ENCODE measurements around the gene GJC2. TPM values are rescaled to one million over a fixed set of nuclear protein-coding genes. Genes with fewer than 3 reads are reported as not detected.

The GJC2 gene
- total and polyA plus RNA-seq, 2 donors (not counting 1 experiment from before 2014, with no cell fraction given), result 0.16 to 0.30 TPM

GRCh38 chr1:228131766-228132165 lies 18.0 kb upstream of the GJC2 start:
- Mint-ChIP-seq H3K9me3 (ENCODE audit: insufficient read depth) (no peaks in the 10 kb centered on the region), H3K4me3 (no peak overlapping the region), H3K27ac (no peak overlapping the region), H3K4me1 (peaks cover 14% of the 10 kb centered on the region), H3K27me3 (peaks cover 17% of the 10 kb centered on the region)
- TF ChIP-seq CTCF (IDR thresholded peaks at IDR 0.05), result no peak
- TF ChIP-seq EZH2 (IDR thresholded peaks at IDR 0.05; ENCODE audit: borderline replicate concordance, insufficient read depth, low read depth, low read length, poor library complexity, severe bottlenecking), result no peak
- H2AFZ ChIP-seq (ENCODE audit: insufficient read depth, low read depth, low read length, poor library complexity, severe bottlenecking), result no peak overlapping the region
- no peak overlapping the region for H3K9ac ChIP-seq (ENCODE audit: low read length)
- H3K9me3 ChIP-seq (ENCODE audit: control extremely low read depth in 1 of 3, control insufficient read depth in 2 of 3, insufficient read depth in 1 of 3, low read length in 2 of 3), result no peaks in the 10 kb centered on the region
- H3K27ac ChIP-seq (ENCODE audit: low read length in 2 of 2), result no peak overlapping the region
- intact Hi-C loops (cut with micrococcal nuclease), result loop anchor here (1.0 to 5.0 kb wide), 5 partner anchors 9 to 384 kb away; partner anchors contain the start of gene GUK1
- no peak overlapping the region for H3K4me3 ChIP-seq (ENCODE audit: control extremely low read depth in 1 of 5, extremely low read depth in 1 of 5, insufficient read depth in 1 of 5, low read depth in 2 of 5, low read length in 4 of 5)
- H3K36me3 ChIP-seq (replicated peaks in 1 of 2; ENCODE audit: control extremely low read depth in 1 of 2, control insufficient read depth in 1 of 2, extremely low read depth in 1 of 2, insufficient read depth in 2 of 2, low read length in 1 of 2), result no peaks in the 10 kb centered on the region
- H3K4me1 ChIP-seq (ENCODE audit: control insufficient read depth in 2 of 2, insufficient read depth in 2 of 2, low read length in 2 of 2), result peaks cover 2 to 10% of the 10 kb centered on the region in 2 donors
- H3K79me2 ChIP-seq (ENCODE audit: control insufficient read depth, insufficient read depth, low read length), result no peaks in the 10 kb centered on the region
- WGBS (ENCODE audit: insufficient coverage), result 92% methylated on average over 1 of the region's 2 CpGs
- CTCF ChIA-PET, result interaction anchor here (1.2 to 4.0 kb wide), 7 partner anchors 9 to 384 kb away, joined by 4 to 73 read pairs (median 8); partner anchors contain the start of gene IBA57
- H3K4me2 ChIP-seq (replicated peaks; ENCODE audit: low read depth, low read length, poor library complexity, severe bottlenecking), result no peak overlapping the region
- H4K20me1 ChIP-seq (ENCODE audit: control insufficient read depth, insufficient read depth, low read length, poor library complexity, severe bottlenecking), result no peaks in the 10 kb centered on the region
- POLR2A ChIA-PET, result no interaction called here
- ATAC-seq (ENCODE audit: low read depth), result no peak
- no peak for DNase-seq
- peaks cover 0 to 3% (median 1%) of the 10 kb centered on the region in 4 experiments for H3K27me3 ChIP-seq (replicated peaks in 1 of 4; ENCODE audit: control extremely low read depth in 1 of 4, control insufficient read depth in 3 of 4, insufficient read depth in 4 of 4, low read length in 3 of 4)

- Mint-ChIP-seq H3K4me3 (no peak overlapping the region), H3K27ac (no peak overlapping the region), H3K9me3 (ENCODE audit: insufficient read depth) (no peaks in the 10 kb centered on the region), H3K4me1 (peaks cover 34% of the 10 kb centered on the region), H3K27me3 (peaks cover 6% of the 10 kb centered on the region)
- intact Hi-C loops (cut with micrococcal nuclease), result loop anchor here (5.0 kb wide), 1 partner anchor 368 kb away; no protein-coding TSS in a partner anchor
- TF ChIP-seq CTCF (IDR thresholded peaks at IDR 0.05), result no peak
- no peak for TF ChIP-seq EZH2 (IDR thresholded peaks at IDR 0.05; ENCODE audit: borderline replicate concordance, insufficient read depth, low read depth, low read length, poor library complexity, severe bottlenecking)
- H3K27me3 ChIP-seq (replicated peaks in 1 of 4; ENCODE audit: control extremely low read depth in 1 of 4, control insufficient read depth in 3 of 4, insufficient read depth in 4 of 4, low read length in 3 of 4), result peaks cover 0 to 3% (median 1%) of the 10 kb centered on the region in 4 experiments
- H3K4me2 ChIP-seq (replicated peaks; ENCODE audit: low read depth, low read length, poor library complexity, severe bottlenecking), result no peak overlapping the region
- ATAC-seq (ENCODE audit: low read depth) (no peak), DNase-seq (no peak)
- no peaks in the 10 kb centered on the region for H3K79me2 ChIP-seq (ENCODE audit: control insufficient read depth, insufficient read depth, low read length)
- no peak overlapping the region for H3K4me3 ChIP-seq (ENCODE audit: control extremely low read depth in 1 of 5, extremely low read depth in 1 of 5, insufficient read depth in 1 of 5, low read depth in 2 of 5, low read length in 4 of 5)
- H3K9ac ChIP-seq (ENCODE audit: low read length), result no peak overlapping the region
- peaks cover 0 to 10% (median 0%) of the 10 kb centered on the region in 3 donors for H3K9me3 ChIP-seq (ENCODE audit: control extremely low read depth in 1 of 3, control insufficient read depth in 2 of 3, insufficient read depth in 1 of 3, low read length in 2 of 3)
- ChIA-PET CTCF (interaction anchor here (1.2 to 1.4 kb wide), 3 partner anchors 30 to 380 kb away, joined by 3 to 10 read pairs (median 6); partner anchors contain the start of gene IBA57), POLR2A (no interaction called here)
- H3K27ac ChIP-seq (ENCODE audit: low read length in 2 of 2), result no peak overlapping the region
- no peaks in the 10 kb centered on the region for H3K36me3 ChIP-seq (replicated peaks in 1 of 2; ENCODE audit: control extremely low read depth in 1 of 2, control insufficient read depth in 1 of 2, extremely low read depth in 1 of 2, insufficient read depth in 2 of 2, low read length in 1 of 2)
- no peaks in the 10 kb centered on the region for H4K20me1 ChIP-seq (ENCODE audit: control insufficient read depth, insufficient read depth, low read length, poor library complexity, severe bottlenecking)
- WGBS (ENCODE audit: insufficient coverage), result 92% methylated on average over 6 of the region's 12 CpGs
- H3K4me1 ChIP-seq (ENCODE audit: control insufficient read depth in 2 of 2, insufficient read depth in 2 of 2, low read length in 2 of 2), result peaks cover 25 to 38% of the 10 kb centered on the region in 2 donors
- no peak overlapping the region for H2AFZ ChIP-seq (ENCODE audit: insufficient read depth, low read depth, low read length, poor library complexity, severe bottlenecking)
These were observed 15.1 kb upstream of the GJC2 start for GRCh38 chr1:228134591-228134990.
